Left forelimb (tissue), 1 donor: ENCODE data around the gene CD81.
"Not testable (repeated sequence)": the region's sequence is repeated elsewhere in the genome, so short reads cannot be mapped to it uniquely, and the experiment has no call there.

Experiments used
- DNase-seq: peaks from one replicate; pipeline ENCODE4 v3.0.0-alpha.2; 2018; ENCODE audit warnings: low spot score

The CD81 gene

GRCh38 chr11:2357651-2358050 is 19.5 kb upstream of the CD81 start:
- DNase-seq: not testable (repeated sequence)

- no peak for DNase-seq
Observed at GRCh38 chr11:2358754-2359442, 18.2 kb upstream of the CD81 start.

GRCh38 chr11:2359557-2359956 is 17.6 kb upstream of the CD81 start:
- DNase-seq: no peak

GRCh38 chr11:2360081-2360642 is 16.9 kb upstream of the CD81 start:
- DNase-seq: no peak

- no peak for DNase-seq
Observed at GRCh38 chr11:2361565-2361964, 15.5 kb upstream of the CD81 start.

GRCh38 chr11:2362414-2362813 is 14.7 kb upstream of the CD81 start:
- DNase-seq: no peak

GRCh38 chr11:2363130-2363529 is 14.0 kb upstream of the CD81 start:
- no peak for DNase-seq

- no peak for DNase-seq
Observed at GRCh38 chr11:2363577-2364370, 13.3 kb upstream of the CD81 start.

- not testable (repeated sequence) for DNase-seq
Observed at GRCh38 chr11:2364386-2364785, 12.7 kb upstream of the CD81 start.

- no peak for DNase-seq
Observed at GRCh38 chr11:2365571-2366210, 11.4 kb upstream of the CD81 start.

- no peak for DNase-seq
Observed at GRCh38 chr11:2366276-2366675, 10.8 kb upstream of the CD81 start.

GRCh38 chr11:2366733-2367132 is 10.4 kb upstream of the CD81 start:
- DNase-seq: no peak

- no peak for DNase-seq
Observed at GRCh38 chr11:2367266-2368160, 9.6 kb upstream of the CD81 start.

GRCh38 chr11:2368178-2368850 is 8.8 kb upstream of the CD81 start:
- no peak for DNase-seq

GRCh38 chr11:2368851-2369180 is 8.3 kb upstream of the CD81 start:
- DNase-seq: no peak

- no peak for DNase-seq
Observed at GRCh38 chr11:2369320-2369719, 7.8 kb upstream of the CD81 start.

GRCh38 chr11:2369896-2370295 is 7.2 kb upstream of the CD81 start:
- DNase-seq: no peak

- DNase-seq: no peak
Observed at GRCh38 chr11:2374456-2375201, 2.5 kb upstream of the CD81 start.

GRCh38 chr11:2375341-2375853 is 1.7 kb upstream of the CD81 start:
- no peak for DNase-seq

- no peak for DNase-seq
Observed at GRCh38 chr11:2375964-2376551, 1.1 kb upstream of the CD81 start.
